ENCODE results near the gene SETD2. TPM values are rescaled to one million over a fixed set of nuclear protein-coding genes. Genes with fewer than 3 reads are reported as not detected.

The SETD2 gene
- total and polyA plus RNA-seq, 9 of the 15 experiments (the other 6 are each of a cell fraction or from before 2014, with no cell fraction given), result 8.2 to 44.0 (median 33.6) TPM

- TF ChIP-seq HBP1 (CRISPR knock-in tag; IDR thresholded peaks at IDR 0.05), result peak; percentile 65; the same call in 1 of the 2 replicates
- TF ChIP-seq MCM3 (IDR thresholded peaks at IDR 0.05), result no peak
- TF ChIP-seq PPARD (CRISPR knock-in tag; IDR thresholded peaks at IDR 0.05), result no peak
- TF ChIP-seq IRF1 (CRISPR knock-in tag; IDR thresholded peaks at IDR 0.05; ENCODE audit: borderline replicate concordance), result no peak
- TF ChIP-seq TCF15 (CRISPR knock-in tag; IDR thresholded peaks at IDR 0.05), result 0 out of 2 replicates have a peak, but pooled peaks have one; percentile 52
- no peak for TF ChIP-seq ZC3H8 (IDR thresholded peaks at IDR 0.05)
- TF ChIP-seq MEF2A (IDR thresholded peaks at IDR 0.05; ENCODE audit: control insufficient read depth, low read depth, low read length), result no peak
- TF ChIP-seq ZNF449 (CRISPR knock-in tag; IDR thresholded peaks at IDR 0.05), result no peak
- TF ChIP-seq NR4A1 (CRISPR knock-in tag; IDR thresholded peaks at IDR 0.05), result no peak
- no peak for TF ChIP-seq NR4A1 (tag; IDR thresholded peaks at IDR 0.05)
- TF ChIP-seq MAFG (tag; conservative IDR thresholded peaks at IDR 0.05), result no peak
- TF ChIP-seq ZNF639 (CRISPR knock-in tag; conservative IDR thresholded peaks at IDR 0.05 in 1 of 2, IDR thresholded peaks at IDR 0.05 in 1 of 2), result peak in 1 of 2 experiments; percentile 94; a peak in 2 of 4 replicates
- peak; percentile 20 for TF ChIP-seq L3MBTL2 (IDR thresholded peaks at IDR 0.05)
- no peak for TF ChIP-seq RBM14 (IDR thresholded peaks at IDR 0.05; ENCODE audit: borderline replicate concordance, insufficient read depth, low read depth, low read length)
- TF ChIP-seq CEBPG (CRISPR knock-in tag; IDR thresholded peaks at IDR 0.05), result no peak
- TF ChIP-seq CEBPG (tag; conservative IDR thresholded peaks at IDR 0.05 in 1 of 2, IDR thresholded peaks at IDR 0.05 in 1 of 2), result no peak
- TF ChIP-seq TFAM (CRISPR knock-in tag; conservative IDR thresholded peaks at IDR 0.05), result no peak
- TF ChIP-seq TGIF2 (CRISPR knock-in tag; IDR thresholded peaks at IDR 0.05), result peak; percentile 52; the same call in 1 of the 2 replicates
- no peak for TF ChIP-seq HES1 (IDR thresholded peaks at IDR 0.05; ENCODE audit: low read depth)
- no peak for TF ChIP-seq JUNB (CRISPR knock-in tag; conservative IDR thresholded peaks at IDR 0.05)
Measured at GRCh38 chr3:47164007-47164881, at the start of gene SETD2 (continued).
